Loucy (cell line): Measurements from ENCODE around the gene GJC1.

Experiments
- CTCF ChIP-seq: fragments of 200-600 bp; sonication (generic); conservative IDR thresholded peaks from 2 replicates; pipeline ENCODE4 v1.5.1; 2014; ENCODE audit warnings: mild to moderate bottlenecking, antibody characterized with exemption, low read length
- EZH2phosphoT487 ChIP-seq: fragments of 200-600 bp; IDR thresholded peaks from 2 replicates; pipeline ENCODE4 v1.6.1; 2018; ENCODE audit warnings: antibody characterized with exemption, mild to moderate bottlenecking, moderate library complexity, borderline replicate concordance

GRCh38 chr17:44827863-44828262 is 2.2 kb downstream of the GJC1 start:
- TF ChIP-seq CTCF (no peak), EZH2phosphoT487 (no peak)
